Epithelial cell of proximal tubule (primary cell): Measurements from ENCODE around the gene MUSTN1. TPM values are rescaled to one million over a fixed set of nuclear protein-coding genes. Genes with fewer than 3 reads are reported as not detected.

ENCODE experiments used
- DNase-seq: peaks from one replicate; pipeline ENCODE4 v3.0.0-alpha.2; 2011; ENCODE audit warnings: low read depth
- H3K4me3 ChIP-seq: 2 replicates; pipeline ENCODE4 v1.5.1; 2011; ENCODE audit warnings: low read depth, mild to moderate bottlenecking, low read length
- total RNA-seq: library from RNA; depleted of rRNA; stranded (reverse); fragments of >200 nt; gene quantifications from 2 replicates; pipeline ENCODE4 v1.2.3, GENCODE V29; 2015
- TF ChIP-seq, protein P1 (sequence below): conservative IDR thresholded peaks from 2 replicates; pipeline ENCODE4 v1.5.1; 2012; ENCODE audit warnings: low read depth, mild to moderate bottlenecking, low read length

The MUSTN1 gene
- total RNA-seq, 1 donor from 2014 or later, result not detected

- DNase-seq, result no peak
- TF ChIP-seq, protein P1, sequence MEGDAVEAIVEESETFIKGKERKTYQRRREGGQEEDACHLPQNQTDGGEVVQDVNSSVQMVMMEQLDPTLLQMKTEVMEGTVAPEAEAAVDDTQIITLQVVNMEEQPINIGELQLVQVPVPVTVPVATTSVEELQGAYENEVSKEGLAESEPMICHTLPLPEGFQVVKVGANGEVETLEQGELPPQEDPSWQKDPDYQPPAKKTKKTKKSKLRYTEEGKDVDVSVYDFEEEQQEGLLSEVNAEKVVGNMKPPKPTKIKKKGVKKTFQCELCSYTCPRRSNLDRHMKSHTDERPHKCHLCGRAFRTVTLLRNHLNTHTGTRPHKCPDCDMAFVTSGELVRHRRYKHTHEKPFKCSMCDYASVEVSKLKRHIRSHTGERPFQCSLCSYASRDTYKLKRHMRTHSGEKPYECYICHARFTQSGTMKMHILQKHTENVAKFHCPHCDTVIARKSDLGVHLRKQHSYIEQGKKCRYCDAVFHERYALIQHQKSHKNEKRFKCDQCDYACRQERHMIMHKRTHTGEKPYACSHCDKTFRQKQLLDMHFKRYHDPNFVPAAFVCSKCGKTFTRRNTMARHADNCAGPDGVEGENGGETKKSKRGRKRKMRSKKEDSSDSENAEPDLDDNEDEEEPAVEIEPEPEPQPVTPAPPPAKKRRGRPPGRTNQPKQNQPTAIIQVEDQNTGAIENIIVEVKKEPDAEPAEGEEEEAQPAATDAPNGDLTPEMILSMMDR, result no peak
Measured at GRCh38 chr3:52846432-52846965, 11.7 kb upstream of the MUSTN1 start.

GRCh38 chr3:52845691-52846431 lies 11.0 kb upstream of the MUSTN1 start:
- TF ChIP-seq, protein P1, result peak; percentile 44
- DNase-seq, result no peak
- H3K4me3 ChIP-seq, result no peak overlapping the region

More at GRCh38 chr3:52846432-52846965, 11.7 kb upstream of the MUSTN1 start:
- no peak overlapping the region for H3K4me3 ChIP-seq

- no peak for DNase-seq
- no peak overlapping the region for H3K4me3 ChIP-seq
- TF ChIP-seq, protein P1, result no peak
Measured at GRCh38 chr3:52845157-52845556, 10.3 kb upstream of the MUSTN1 start.

GRCh38 chr3:52844290-52844975 lies 9.6 kb upstream of the MUSTN1 start:
- no peak overlapping the region for H3K4me3 ChIP-seq
- TF ChIP-seq, protein P1, result no peak
- no peak for DNase-seq

DNA sequence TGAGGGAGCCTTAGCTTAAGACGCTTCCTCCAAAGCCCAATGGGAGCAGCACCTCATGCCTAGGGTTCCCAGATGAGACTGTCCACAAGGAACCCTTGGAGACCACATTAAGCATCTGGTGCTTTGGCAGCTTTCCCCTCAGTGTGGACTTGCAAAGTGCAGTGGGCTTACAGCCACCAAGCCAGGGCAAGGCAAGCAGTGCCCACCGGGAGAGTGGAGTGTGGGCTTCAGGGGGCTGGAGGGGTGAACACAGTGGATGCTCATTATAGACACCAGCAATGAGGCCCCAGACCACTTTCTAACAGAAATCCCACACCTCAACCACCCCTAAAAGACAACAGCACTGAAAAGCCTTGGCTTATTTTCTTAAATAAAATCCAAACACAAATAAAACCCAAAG lies 9.1 kb upstream of the MUSTN1 start:
- TF ChIP-seq, protein P1, result no peak
- no peak overlapping the region for H3K4me3 ChIP-seq
- no peak for DNase-seq

DNA sequence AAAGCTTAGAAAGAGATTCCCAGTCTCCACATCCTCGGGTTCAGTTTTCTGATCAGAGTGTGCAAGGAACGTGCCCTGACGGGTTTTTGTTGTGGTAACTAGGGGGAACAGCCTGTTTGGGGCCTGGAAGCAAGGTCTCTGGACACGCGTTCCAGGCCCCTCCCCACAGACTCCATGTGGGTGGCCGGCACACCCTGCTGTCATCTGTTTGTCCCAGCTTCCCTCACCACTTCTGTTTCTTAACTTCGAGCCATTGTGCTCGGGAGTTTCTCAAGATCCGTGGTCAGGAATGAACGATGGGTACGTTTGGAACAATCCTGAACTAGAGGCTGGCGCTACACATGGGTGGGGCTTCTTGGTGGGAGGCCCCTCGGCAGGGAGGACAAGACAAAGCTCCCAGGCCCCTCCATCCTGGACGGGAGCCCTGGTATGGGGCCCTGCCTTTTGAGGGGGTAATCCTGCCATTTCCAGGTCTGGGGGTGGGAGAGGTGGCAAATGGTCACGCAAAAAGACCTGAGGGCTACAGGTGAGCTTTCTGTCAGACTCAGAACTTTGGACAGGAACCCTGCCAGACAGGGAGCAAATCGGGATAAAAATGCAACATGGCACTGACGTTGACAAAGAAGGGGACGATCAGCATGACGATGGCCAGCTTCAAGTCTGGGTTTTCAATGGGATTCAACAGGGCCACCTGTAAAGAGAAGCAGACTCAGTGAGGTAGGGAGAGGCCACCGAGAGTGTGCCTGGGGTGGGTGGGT lies 8.5 kb upstream of the MUSTN1 start:
- H3K4me3 ChIP-seq, result no peak overlapping the region
- TF ChIP-seq, protein P1, result no peak
- DNase-seq, result no peak
